AG04450 (cell line): Measurements from ENCODE around the gene SLC9A2. TPM values are rescaled to one million over a fixed set of nuclear protein-coding genes. Genes with fewer than 3 reads are reported as not detected.

ENCODE experiments used
- CTCF ChIA-PET: fragments of 300-600, 350-600 bp; formaldehyde crosslinking; extraction: SDS; loops from one replicate; lab custom pipeline; 2022; ENCODE audit warnings: antibody characterized with exemption, inconsistent platforms; lab: Charles Lee
- POLR2A ChIA-PET: fragments of 350-600 bp; formaldehyde crosslinking; extraction: SDS; loops from one replicate; lab custom pipeline; 2021; ENCODE audit warnings: antibody characterized with exemption, inconsistent platforms; lab: Yijun Ruan, JAX
- DNase-seq: peaks from one replicate; pipeline ENCODE4 v3.0.0-alpha.2; 2011; ENCODE audit warnings: low read depth, low spot score
- H3K27ac ChIP-seq: one replicate; pipeline ENCODE4 v1.5.1; 2012; ENCODE audit warnings: low read depth, low read length, control low read depth
- H3K27me3 ChIP-seq: one replicate; pipeline ENCODE4 v1.6.0; 2012; ENCODE audit warnings: low read length; ENCODE audit not compliant: control insufficient read depth, insufficient read depth
- H3K4me3 ChIP-seq: 2 replicates; pipeline ENCODE4 v1.5.1; 2011; ENCODE audit warnings: mild to moderate bottlenecking, low read depth, low read length, control low read depth
- H3K9me3 ChIP-seq: 2 replicates; pipeline ENCODE4 v1.5.1; 2012; ENCODE audit warnings: low read length; ENCODE audit not compliant: control insufficient read depth, insufficient read depth
- polyA plus RNA-seq: library from polyadenylated mRNA; depleted of rRNA; stranded (reverse); fragments of >200 nt; gene quantifications from 2 replicates; pipeline ENCODE4 v1.2.3, GENCODE V29; 2011
- TF ChIP-seq, protein P1 (sequence below): IDR thresholded peaks from 2 replicates; pipeline ENCODE4 v1.5.1; 2011; ENCODE audit warnings: low read depth, low read length, control low read depth, inconsistent platforms

The SLC9A2 gene
- polyA plus RNA-seq, 1 experiment, result not detected

DNA sequence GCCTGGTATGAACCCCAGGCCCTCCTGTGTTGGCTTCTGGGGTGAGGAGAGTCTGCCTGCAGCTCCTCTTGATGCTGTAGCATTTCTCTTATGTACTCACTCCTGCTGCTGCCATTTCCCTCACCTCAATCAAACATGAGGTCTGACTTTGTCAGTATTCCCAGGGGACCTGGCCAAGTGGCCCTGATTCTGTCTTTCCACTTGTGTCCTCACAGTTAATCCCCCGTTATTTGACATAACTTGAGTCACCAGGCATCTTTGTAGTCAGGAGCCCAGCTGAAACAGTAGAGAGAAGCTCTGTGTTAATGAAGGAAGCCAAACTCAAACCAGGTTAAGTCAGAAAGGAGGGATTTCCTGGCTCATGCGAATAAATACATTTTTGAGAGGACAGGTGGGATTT, 55.0 kb downstream of the SLC9A2 start:
- Histone ChIP-seq H3K27ac (no peak overlapping the region), H3K9me3 (no peaks in the 10 kb centered on the region), H3K4me3 (no peak overlapping the region), H3K27me3 (no peaks in the 10 kb centered on the region)
- ChIA-PET CTCF (no interaction called here), POLR2A (no interaction called here)
- DNase-seq, result no peak
- TF ChIP-seq, protein P1, sequence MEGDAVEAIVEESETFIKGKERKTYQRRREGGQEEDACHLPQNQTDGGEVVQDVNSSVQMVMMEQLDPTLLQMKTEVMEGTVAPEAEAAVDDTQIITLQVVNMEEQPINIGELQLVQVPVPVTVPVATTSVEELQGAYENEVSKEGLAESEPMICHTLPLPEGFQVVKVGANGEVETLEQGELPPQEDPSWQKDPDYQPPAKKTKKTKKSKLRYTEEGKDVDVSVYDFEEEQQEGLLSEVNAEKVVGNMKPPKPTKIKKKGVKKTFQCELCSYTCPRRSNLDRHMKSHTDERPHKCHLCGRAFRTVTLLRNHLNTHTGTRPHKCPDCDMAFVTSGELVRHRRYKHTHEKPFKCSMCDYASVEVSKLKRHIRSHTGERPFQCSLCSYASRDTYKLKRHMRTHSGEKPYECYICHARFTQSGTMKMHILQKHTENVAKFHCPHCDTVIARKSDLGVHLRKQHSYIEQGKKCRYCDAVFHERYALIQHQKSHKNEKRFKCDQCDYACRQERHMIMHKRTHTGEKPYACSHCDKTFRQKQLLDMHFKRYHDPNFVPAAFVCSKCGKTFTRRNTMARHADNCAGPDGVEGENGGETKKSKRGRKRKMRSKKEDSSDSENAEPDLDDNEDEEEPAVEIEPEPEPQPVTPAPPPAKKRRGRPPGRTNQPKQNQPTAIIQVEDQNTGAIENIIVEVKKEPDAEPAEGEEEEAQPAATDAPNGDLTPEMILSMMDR, result no peak

DNA sequence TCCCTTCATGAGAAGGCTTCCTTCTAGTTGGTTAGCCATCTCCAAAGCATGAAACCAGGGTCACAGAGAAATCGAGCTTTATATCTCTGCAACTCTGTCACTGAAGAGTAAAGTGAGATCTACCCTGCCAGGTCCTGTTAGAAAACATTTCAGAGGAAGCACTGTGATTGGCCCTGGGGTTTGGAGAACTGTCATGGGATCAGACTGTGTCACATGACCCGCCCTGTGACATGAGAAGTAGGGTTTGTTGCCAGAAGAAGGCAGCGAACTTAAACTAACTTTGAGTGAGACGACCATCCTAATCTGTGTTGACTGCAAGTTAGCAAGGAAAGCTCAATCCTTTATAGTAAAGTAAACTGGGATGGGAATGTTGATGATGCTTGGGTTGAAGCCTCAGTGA, 55.5 kb downstream of the SLC9A2 start:
- no peak overlapping the region for H3K4me3 ChIP-seq
- no peak overlapping the region for H3K27ac ChIP-seq
- ChIA-PET POLR2A (no interaction called here), CTCF (no interaction called here)
- H3K9me3 ChIP-seq, result no peaks in the 10 kb centered on the region
- H3K27me3 ChIP-seq, result no peaks in the 10 kb centered on the region
- no peak for DNase-seq
- TF ChIP-seq, protein P1, result no peak

DNA sequence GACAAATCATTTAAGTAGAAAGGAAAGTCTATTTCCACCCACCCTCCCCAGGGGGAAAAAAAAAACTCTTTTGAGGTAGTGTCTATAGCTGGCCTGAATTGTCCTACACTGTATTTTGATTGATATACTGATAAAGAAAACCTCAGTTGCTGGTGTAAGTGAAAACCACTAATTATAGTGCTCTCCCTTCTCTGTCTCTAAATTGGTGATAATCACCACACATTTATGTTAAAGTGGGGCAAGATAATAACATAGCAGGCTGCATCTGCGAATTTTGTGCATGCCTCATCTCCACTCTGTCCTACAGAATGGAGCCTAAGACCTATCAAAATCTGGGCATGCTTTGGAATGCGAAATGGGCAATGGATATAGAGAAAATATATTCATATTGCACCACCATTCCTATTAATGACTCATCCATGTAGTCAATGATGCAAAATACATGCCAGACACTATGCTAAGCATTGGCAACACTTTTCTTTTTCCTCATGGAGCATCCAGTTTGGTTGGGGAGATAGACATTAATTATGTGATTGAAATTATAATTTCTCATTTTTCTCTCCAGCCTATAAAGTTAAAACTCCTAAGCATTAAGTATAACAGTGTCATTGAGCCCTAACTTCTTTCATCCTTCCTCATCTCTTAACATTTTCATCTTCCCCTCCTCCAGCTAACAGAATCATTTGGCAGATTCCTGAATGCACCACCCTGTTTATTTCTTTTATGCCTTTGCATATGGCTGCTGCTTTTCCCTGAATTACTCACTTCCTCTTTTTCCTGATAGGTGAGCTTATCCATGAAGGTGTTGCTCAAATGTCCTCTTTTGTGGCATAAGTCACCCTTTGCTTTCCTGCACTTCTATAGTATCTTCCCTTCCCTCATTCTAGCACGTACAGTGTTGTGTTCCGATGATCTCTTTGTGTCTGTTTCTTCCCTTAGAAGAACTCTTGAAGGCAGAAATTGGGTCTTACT, 58.2 kb downstream of the SLC9A2 start:
- CTCF ChIA-PET, result interaction anchor here (0.7 kb wide), 1 partner anchor 61 kb away, joined by 4 read pairs; no protein-coding TSS in a partner anchor
- Histone ChIP-seq H3K27me3 (no peaks in the 10 kb centered on the region), H3K27ac (no peak overlapping the region), H3K4me3 (no peak overlapping the region), H3K9me3 (no peaks in the 10 kb centered on the region)
- POLR2A ChIA-PET, result no interaction called here
- TF ChIP-seq, protein P1, result no peak
- DNase-seq, result no peak

- ChIA-PET POLR2A (no interaction called here), CTCF (interaction anchor here (0.7 kb wide), 1 partner anchor 62 kb away, joined by 4 read pairs; no protein-coding TSS in a partner anchor)
- Histone ChIP-seq H3K4me3 (no peak overlapping the region), H3K9me3 (no peaks in the 10 kb centered on the region), H3K27me3 (no peaks in the 10 kb centered on the region), H3K27ac (no peak overlapping the region)
- TF ChIP-seq, protein P1, result no peak
- no peak for DNase-seq
These were observed 59.1 kb downstream of the SLC9A2 start for GRCh38 chr2:102678442-102678841.
